PFSK-1 (cell line): ENCODE measurements around the gene KLF13.

Experiments used
- FOXP2 ChIP-seq: optimal IDR thresholded peaks from 2 replicates; pipeline ENCODE3; 2011; ENCODE audit warnings: borderline replicate concordance, control low read depth, inconsistent platforms; ENCODE audit not compliant: insufficient read depth; ENCODE audit errors: extremely low read length, extremely low read depth
- POLR2AphosphoS5 ChIP-seq: IDR thresholded peaks from 2 replicates; pipeline ENCODE4 v1.6.1; 2012; ENCODE audit warnings: low read depth, mild to moderate bottlenecking, control low read depth, low read length, moderate library complexity
- REST ChIP-seq, 2 experiments: IDR thresholded peaks; 2 replicates each; pipeline versions ENCODE4 v1.6.1 to v1.8.0; 2011 to 2012; ENCODE audit warnings: low read depth in 2 of 2, low read length in 2 of 2, control low read depth in 1 of 2, inconsistent platforms in 1 of 2, mild to moderate bottlenecking in 1 of 2, moderate library complexity in 1 of 2; ENCODE audit not compliant: insufficient read depth in 1 of 2
- SIN3A ChIP-seq: IDR thresholded peaks from 2 replicates; pipeline ENCODE4 v1.6.1; 2012; ENCODE audit warnings: mild to moderate bottlenecking, low read length, moderate library complexity, borderline replicate concordance; ENCODE audit not compliant: insufficient read depth
- TAF1 ChIP-seq: IDR thresholded peaks from 2 replicates; pipeline ENCODE4 v1.6.1; 2012; ENCODE audit warnings: low read length, control low read depth, borderline replicate concordance; ENCODE audit not compliant: insufficient read depth

KLF13 gene

GRCh38 chr15:31387092-31387478 is 60.5 kb downstream of the KLF13 start:
- TF ChIP-seq REST (IDR thresholded peaks at IDR 0.05; ENCODE audit: insufficient read depth in 1 of 2, low read depth in 2 of 2, low read length in 2 of 2) (no peak), TAF1 (no peak), FOXP2 (no peak)

- no peak for TF ChIP-seq TAF1
- no peak for TF ChIP-seq POLR2AphosphoS5
- TF ChIP-seq REST (IDR thresholded peaks at IDR 0.05; ENCODE audit: insufficient read depth in 1 of 2, low read depth in 2 of 2, low read length in 2 of 2): no peak
- TF ChIP-seq FOXP2: no peak
- no peak for TF ChIP-seq SIN3A
Observed at GRCh38 chr15:31387479-31388118, 61.0 kb downstream of the KLF13 start.

DNA sequence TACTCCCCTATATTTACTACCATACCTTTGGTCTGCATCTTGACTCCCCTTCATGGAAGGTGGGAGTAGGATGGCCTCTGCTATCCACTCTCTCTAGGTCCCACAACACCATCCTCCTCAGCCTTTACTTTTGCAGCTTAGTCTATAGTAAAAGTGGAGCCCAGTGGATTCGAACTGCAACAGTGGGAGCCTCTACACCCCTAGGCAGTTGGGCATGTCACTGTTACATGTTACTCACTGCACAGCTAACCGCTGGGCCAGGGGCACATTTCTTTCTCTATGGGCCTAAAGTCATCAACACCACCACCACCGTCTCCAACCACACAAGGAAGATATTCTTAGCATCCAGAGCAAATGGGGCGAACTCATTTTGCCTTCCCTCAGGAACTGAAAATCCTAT is 62.9 kb downstream of the KLF13 start:
- TF ChIP-seq REST (IDR thresholded peaks at IDR 0.05; ENCODE audit: insufficient read depth in 1 of 2, low read depth in 2 of 2, low read length in 2 of 2) (no peak), FOXP2 (no peak), POLR2AphosphoS5 (no peak), SIN3A (no peak), TAF1 (no peak)

GRCh38 chr15:31390029-31390428 is 63.4 kb downstream of the KLF13 start:
- TF ChIP-seq FOXP2: no peak
- no peak for TF ChIP-seq TAF1
- no peak for TF ChIP-seq SIN3A
- TF ChIP-seq REST (IDR thresholded peaks at IDR 0.05; ENCODE audit: insufficient read depth in 1 of 2, low read depth in 2 of 2, low read length in 2 of 2): no peak
- TF ChIP-seq POLR2AphosphoS5: no peak

DNA sequence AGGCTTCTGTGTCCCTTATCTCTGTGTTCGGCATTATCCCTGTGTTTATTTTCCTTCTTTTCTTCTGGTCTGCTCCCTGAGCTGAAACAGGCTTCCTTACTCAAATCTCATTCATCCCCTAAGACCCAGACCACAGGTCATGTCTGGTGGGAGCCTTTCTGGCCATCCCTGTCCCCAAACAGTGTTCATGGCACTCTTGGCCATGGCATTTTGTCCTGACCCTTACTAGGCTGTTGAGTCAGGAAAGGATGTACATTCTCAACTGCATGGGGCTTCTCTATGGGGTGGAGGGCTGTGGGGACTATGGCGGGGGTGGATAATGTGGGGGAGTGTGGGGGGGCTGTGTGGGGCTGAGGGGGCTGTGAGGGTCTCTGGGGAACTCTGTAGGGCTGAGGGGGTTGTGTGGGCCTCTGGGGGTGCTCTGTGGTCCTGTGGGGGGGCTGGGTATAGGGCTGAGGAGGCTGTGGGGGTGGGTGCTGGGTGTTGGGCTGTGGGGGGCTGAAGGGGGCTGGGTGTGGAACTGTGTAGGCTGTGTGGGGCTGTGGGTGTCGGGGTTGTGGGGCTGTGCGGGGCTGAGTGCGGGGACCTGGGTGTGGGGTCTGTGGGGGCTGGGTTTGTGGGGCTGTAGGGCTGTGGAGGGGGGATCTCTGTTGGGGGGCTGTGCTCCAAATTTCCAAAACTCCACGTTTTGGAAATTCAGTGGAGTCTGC is 64.3 kb downstream of the KLF13 start:
- no peak for TF ChIP-seq FOXP2
- TF ChIP-seq SIN3A: no peak
- no peak for TF ChIP-seq REST (IDR thresholded peaks at IDR 0.05; ENCODE audit: insufficient read depth in 1 of 2, low read depth in 2 of 2, low read length in 2 of 2)
- no peak for TF ChIP-seq TAF1
- TF ChIP-seq POLR2AphosphoS5: no peak
